Endothelial cell of umbilical vein (primary cell): ENCODE results near the gene IP6K3. TPM values are rescaled to one million over a fixed set of nuclear protein-coding genes. Genes with fewer than 3 reads are reported as not detected.

ENCODE experiments used
- BruUV-seq: library from RNA; stranded (reverse); fragments of 400-500 nt; replicated peaks from 2 replicates; lab custom pipeline; 2021; lab: Mats Ljungman, UMichigan
- CTCF ChIA-PET: fragments of 300-600, 350-600 bp; sonication (Branson Sonifier 250); formaldehyde crosslinking; loops from one replicate; lab custom pipeline; 2021; ENCODE audit warnings: antibody characterized with exemption, inconsistent platforms; lab: Charles Lee
- POLR2A ChIA-PET: fragments of 300-600, 350-600 bp; sonication (Branson Sonifier 250); formaldehyde crosslinking; loops from one replicate; lab custom pipeline; 2021; ENCODE audit warnings: antibody characterized with exemption, inconsistent platforms; lab: Charles Lee
- DNase-seq: peaks from one replicate; pipeline ENCODE4 v3.0.0-alpha.2; 2011; ENCODE audit warnings: low read depth, low spot score
- FAIRE-seq: peaks from 2 replicates; lab custom pipeline; 2011; peaks lifted over from hg19 to GRCh38; lab: Jason Lieb, UNC
- H2AFZ ChIP-seq: 2 replicates; pipeline ENCODE4 v1.6.0; 2012; ENCODE audit warnings: low read depth, low read length, control low read depth, inconsistent platforms
- H3K27ac ChIP-seq: 2 replicates; pipeline ENCODE4 v1.5.1; 2011; ENCODE audit warnings: low read depth, mild to moderate bottlenecking, control low read depth, low read length, moderate library complexity; ENCODE audit not compliant: insufficient read depth
- H3K27me3 ChIP-seq, 2 experiments: 2 replicates each; pipeline versions ENCODE4 v1.6.0 to v1.6.1; 2011; ENCODE audit warnings: low read length in 2 of 2, mixed read lengths in 1 of 2; ENCODE audit not compliant: control insufficient read depth in 2 of 2, insufficient read depth in 2 of 2
- H3K36me3 ChIP-seq, 2 experiments: 2 replicates in 1 of 2; 3 replicates in 1 of 2; pipeline ENCODE4 v1.5.1; 2011; ENCODE audit warnings: low read length in 2 of 2, mild to moderate bottlenecking in 1 of 2, moderate library complexity in 1 of 2; ENCODE audit not compliant: control insufficient read depth in 2 of 2, insufficient read depth in 2 of 2; ENCODE audit errors: extremely low read depth in 1 of 2
- H3K4me1 ChIP-seq: 3 replicates; pipeline ENCODE4 v1.5.1; 2011; ENCODE audit warnings: mild to moderate bottlenecking, low read length; ENCODE audit not compliant: control insufficient read depth, insufficient read depth; ENCODE audit errors: extremely low read depth
- H3K4me2 ChIP-seq: 2 replicates; pipeline ENCODE4 v1.6.1; 2011; ENCODE audit warnings: low read length, control low read depth, mixed read lengths; ENCODE audit not compliant: insufficient read depth
- H3K4me3 ChIP-seq, 3 experiments: fragments of 200-600 bp in 1 of 3; sonication (generic), shearing (Covaris generic) in 1 of 3; replicated peaks in 1 of 3; 2 replicates each; pipeline ENCODE4 v1.5.1; 2011 to 2016; ENCODE audit warnings: control low read depth in 3 of 3, low read length in 3 of 3, mild to moderate bottlenecking in 2 of 3, inconsistent platforms in 1 of 3, low read depth in 1 of 3, moderate library complexity in 1 of 3; ENCODE audit not compliant: insufficient read depth in 1 of 3
- H3K79me2 ChIP-seq: 2 replicates; pipeline ENCODE4 v1.6.0; 2012; ENCODE audit warnings: low read length, inconsistent platforms; ENCODE audit not compliant: control insufficient read depth, insufficient read depth
- H3K9ac ChIP-seq: replicated peaks from 2 replicates; pipeline ENCODE3; 2011; ENCODE audit warnings: low read length, control low read depth; ENCODE audit not compliant: insufficient read depth; ENCODE audit errors: extremely low read depth
- H3K9me1 ChIP-seq: replicated peaks from 3 replicates; pipeline ENCODE4 v1.6.0; 2011; ENCODE audit warnings: mild to moderate bottlenecking, low read length; ENCODE audit not compliant: control insufficient read depth, insufficient read depth; ENCODE audit errors: extremely low read depth
- H3K9me3 ChIP-seq: replicated peaks from 2 replicates; pipeline ENCODE4 v1.5.1; 2012; ENCODE audit warnings: low read length, inconsistent platforms; ENCODE audit not compliant: control insufficient read depth, insufficient read depth
- H4K20me1 ChIP-seq: replicated peaks from 2 replicates; pipeline ENCODE3; 2011; ENCODE audit warnings: mild to moderate bottlenecking, low read length; ENCODE audit not compliant: control insufficient read depth, insufficient read depth; ENCODE audit errors: extremely low read depth
- CTCF ChIP-seq, 2 donors: IDR thresholded peaks; 1 replicate in 1 of 2; 2 replicates in 1 of 2; pipeline ENCODE4 v1.5.1; 2011; ENCODE audit warnings: low read length in 2 of 2, mild to moderate bottlenecking in 2 of 2, moderate library complexity in 2 of 2, control low read depth in 1 of 2, inconsistent platforms in 1 of 2, low read depth in 1 of 2; ENCODE audit not compliant: insufficient read depth in 1 of 2; ENCODE audit errors: extremely low read depth in 1 of 2
- EZH2 ChIP-seq: IDR thresholded peaks from 2 replicates; pipeline ENCODE4 v1.6.1; 2012; ENCODE audit warnings: borderline replicate concordance, low read depth, mild to moderate bottlenecking, moderate library complexity, low read length, inconsistent platforms; ENCODE audit not compliant: severe bottlenecking
- FOS ChIP-seq: IDR thresholded peaks from 2 replicates; pipeline ENCODE4 v1.6.1; 2011; ENCODE audit warnings: mild to moderate bottlenecking, low read length, moderate library complexity, borderline replicate concordance; ENCODE audit not compliant: insufficient read depth
- GATA2 ChIP-seq: IDR thresholded peaks from 2 replicates; pipeline ENCODE4 v1.7.0; 2011; ENCODE audit warnings: low read depth, mild to moderate bottlenecking, moderate library complexity, mixed read lengths, low read length; ENCODE audit not compliant: insufficient read length, insufficient read depth
- JUN ChIP-seq: IDR thresholded peaks from 2 replicates; pipeline ENCODE4 v1.6.1; 2011; ENCODE audit warnings: borderline replicate concordance, low read depth; ENCODE audit not compliant: insufficient read length, insufficient read depth
- MAX ChIP-seq: IDR thresholded peaks from 2 replicates; pipeline ENCODE4 v1.6.1; 2011; ENCODE audit not compliant: insufficient read depth, insufficient read length
- MYC ChIP-seq: IDR thresholded peaks from one replicate; pipeline ENCODE4 v1.6.1; 2011; ENCODE audit warnings: mild to moderate bottlenecking, low read depth, low read length
- POLR2A ChIP-seq: IDR thresholded peaks from 2 replicates; pipeline ENCODE4 v1.6.1; 2012; ENCODE audit warnings: low read depth, mild to moderate bottlenecking, control low read depth, low read length
- POLR2AphosphoS5 ChIP-seq: IDR thresholded peaks from 2 replicates; pipeline ENCODE4 v1.6.1; 2012; ENCODE audit warnings: low read depth, mild to moderate bottlenecking, control low read depth, low read length, moderate library complexity; ENCODE audit not compliant: insufficient read depth
- dilution Hi-C: fragments of 300-500 bp; cut with MboI; formaldehyde crosslinking; loops from one replicate; pipeline ENCODE4 v1.15.0; 2019; ENCODE audit warnings: low sequenced_read_pairs; ENCODE audit not compliant: extremely low pct_ligation_motif_present
- intact Hi-C: fragments of 100-400 bp; cut with micrococcal nuclease; formaldehyde crosslinking; loops from one replicate; pipeline ENCODE4 v1.10.0; 2022
- polyA plus RNA-seq, 4 experiments: library from polyadenylated mRNA; depleted of rRNA in 3 of 4; stranded (reverse) in 3 of 4; unstranded in 1 of 4; fragments of >200 nt; gene quantifications; 2 replicates each; pipeline versions ENCODE4 v1.2.1 to v1.2.3, GENCODE V29; 2011 to 2012; ENCODE audit warnings: missing spikeins in 1 of 4
- total RNA-seq: library from RNA; stranded (reverse); gene quantifications from 2 replicates; pipeline ENCODE4 v1.2.3, GENCODE V29; 2021

Gene IP6K3
- total and polyA plus RNA-seq, 2 donors (not counting 3 experiments of a cell fraction or from before 2014, with no cell fraction given) = not detected

GRCh38 chr6:33726696-33727095 lies 20.0 kb downstream of the IP6K3 start:
- Histone ChIP-seq H3K79me2 (no peaks in the 10 kb centered on the region), H3K36me3 (no peaks in the 10 kb centered on the region), H3K4me2 (no peak overlapping the region), H3K9ac (no peak overlapping the region), H3K4me1 (no peaks in the 10 kb centered on the region), H2AFZ (no peak overlapping the region), H3K4me3 (no peak overlapping the region), H3K9me3 (no peaks in the 10 kb centered on the region), H3K27me3 (peaks cover 12 to 19% of the 10 kb centered on the region in 2 experiments), H4K20me1 (no peaks in the 10 kb centered on the region), H3K27ac (no peak overlapping the region), H3K9me1 (no peaks in the 10 kb centered on the region)
- TF ChIP-seq CTCF (IDR thresholded peaks at IDR 0.05; ENCODE audit: extremely low read depth in 1 of 2, insufficient read depth in 1 of 2, low read depth in 1 of 2, low read length in 2 of 2) = no peak
- no peak for TF ChIP-seq FOS
- TF ChIP-seq POLR2A = no peak
- TF ChIP-seq MAX = no peak
- TF ChIP-seq MYC = no peak
- no peak for TF ChIP-seq JUN
- no peak for TF ChIP-seq POLR2AphosphoS5
- no peak for TF ChIP-seq GATA2
- TF ChIP-seq EZH2 = no peak
- BruUV-seq = no TSS peak
- DNase-seq (no peak), FAIRE-seq (no peak)
- ChIA-PET POLR2A (no interaction called here), CTCF (no interaction called here)
- dilution Hi-C loops (no loop called here), intact Hi-C loops (no loop called here)
